Ovary (tissue), 9 donors: ENCODE results near the gene TRIO. TPM values are rescaled to one million over a fixed set of nuclear protein-coding genes. Genes with fewer than 3 reads are reported as not detected.

Experiments used
- DNase-seq, 5 donors: peaks; one replicate each; pipeline ENCODE4 v3.0.0-alpha.2; 2019 to 2020
- H3K27ac ChIP-seq, 2 donors: fragments of 200-600 bp; one replicate each; pipeline versions ENCODE4 v1.5.1 to v1.8.0; 2019 to 2022
- H3K27me3 ChIP-seq: fragments of 200-600 bp; one replicate; pipeline ENCODE4 v1.8.0; 2022
- H3K36me3 ChIP-seq: fragments of 200-600 bp; sonication (generic); one replicate; pipeline ENCODE4 v1.5.1; 2019
- H3K4me1 ChIP-seq: one replicate; pipeline ENCODE4 v1.8.1; 2013; ENCODE audit warnings: mild to moderate bottlenecking, moderate library complexity; ENCODE audit not compliant: insufficient read depth
- H3K4me3 ChIP-seq: fragments of 200-600 bp; sonication (generic); one replicate; pipeline ENCODE4 v1.5.1; 2017
- H3K9me3 ChIP-seq, 2 donors: fragments of 200-600 bp in 1 of 2; sonication (generic) in 1 of 2; one replicate each; pipeline versions ENCODE4 v1.5.1 to v1.8.1; 2013 to 2019; ENCODE audit warnings: mild to moderate bottlenecking in 1 of 2, moderate library complexity in 1 of 2
- EP300 ChIP-seq: sonication (generic); formaldehyde crosslinking; IDR thresholded peaks from one replicate; pipeline ENCODE4 v1.6.1; 2017; ENCODE audit warnings: antibody characterized with exemption
- POLR2A ChIP-seq: fragments of 450-650 bp; IDR thresholded peaks from one replicate; pipeline ENCODE4 v1.6.1; 2017; ENCODE audit warnings: antibody characterized with exemption, mild to moderate bottlenecking, moderate library complexity
- WGBS, 3 donors: extraction: QIAGEN DNeasy Blood & Tissue Kit in 1 of 3; methylation state at CpG; one replicate each; pipeline versions ENCODE4 v1.1.5 to v1.1.7; 2013 to 2017; 5-methylcytosine and 5-hydroxymethylcytosine counted together
- intact Hi-C, 4 donors: fragments of 100-400 bp; cut with DNase I; formaldehyde crosslinking; loops; one replicate each; pipeline versions ENCODE4 v1.11.0 to v1.15.1; 2022 to 2023
- polyA plus RNA-seq, 2 donors: library from polyadenylated mRNA; stranded (reverse); fragments of 200-250 nt in 1 of 2; fragments of 350-450 nt in 1 of 2; fragmentation: Illumina TruSeq in 1 of 2; extraction: RNeasy Lipid Tissue Mini Kit (QIAGEN cat#74804) in 1 of 2; gene quantifications; one replicate each; pipeline ENCODE4 v1.2.3, GENCODE V29; 2013 to 2014
- total RNA-seq, 7 donors: library from RNA; depleted of rRNA in 2 of 7; stranded (reverse); fragments of >200 nt in 2 of 7; fragmentation: NEBNext Ultra II Directional in 3 of 7; extraction: Animal tissue kit (Norgen Biotek cat#: 25700) in 3 of 7; gene quantifications; one replicate each; pipeline versions ENCODE4 v1.1.0 to v1.2.4, GENCODE V29; 2016 to 2023
- TF ChIP-seq, protein P1 (sequence below), 3 donors: fragments of 450-650 bp in 2 of 3; fragments of 200-600 bp in 1 of 3; IDR thresholded peaks; one replicate each; pipeline versions ENCODE4 v1.5.1 to v1.8.0; 2016 to 2022; ENCODE audit warnings: antibody characterized with exemption in 3 of 3, mild to moderate bottlenecking in 1 of 3
- donor health status: DM: no; HTN: no; CAD: no; lungs with moderate emphysema.
- donor health status: DM: no; HTN: no; CAD: no.
- donor health status: Bipolar disorder and iron deficiency.
- donor health status: DM: yes; HTN: yes; CAD: no.
- donor health status: DM: no; HTN: no; CAD: no.
- donor health status: DM: yes; HTN: yes; CAD: no.

Gene TRIO
- total and polyA plus RNA-seq, 9 donors: 58.4 to 268 (median 125) TPM

- H3K36me3 ChIP-seq: no peaks in the 10 kb centered on the region
- intact Hi-C loops: no loop called here
- WGBS, 3 donors: 83 to 84% (median 84%) methylated on average over 3 of the region's 3 CpGs
Observed at GRCh38 chr5:14465776-14466175, 322.6 kb downstream of the TRIO start.

GRCh38 chr5:14467251-14467650, 324.1 kb downstream of the TRIO start:
- WGBS, 3 donors: 91 to 97% (median 94%) methylated on average over 8 of the region's 8 CpGs
- no peak for TF ChIP-seq EP300
- TF ChIP-seq POLR2A: no peak
- TF ChIP-seq, protein P1, sequence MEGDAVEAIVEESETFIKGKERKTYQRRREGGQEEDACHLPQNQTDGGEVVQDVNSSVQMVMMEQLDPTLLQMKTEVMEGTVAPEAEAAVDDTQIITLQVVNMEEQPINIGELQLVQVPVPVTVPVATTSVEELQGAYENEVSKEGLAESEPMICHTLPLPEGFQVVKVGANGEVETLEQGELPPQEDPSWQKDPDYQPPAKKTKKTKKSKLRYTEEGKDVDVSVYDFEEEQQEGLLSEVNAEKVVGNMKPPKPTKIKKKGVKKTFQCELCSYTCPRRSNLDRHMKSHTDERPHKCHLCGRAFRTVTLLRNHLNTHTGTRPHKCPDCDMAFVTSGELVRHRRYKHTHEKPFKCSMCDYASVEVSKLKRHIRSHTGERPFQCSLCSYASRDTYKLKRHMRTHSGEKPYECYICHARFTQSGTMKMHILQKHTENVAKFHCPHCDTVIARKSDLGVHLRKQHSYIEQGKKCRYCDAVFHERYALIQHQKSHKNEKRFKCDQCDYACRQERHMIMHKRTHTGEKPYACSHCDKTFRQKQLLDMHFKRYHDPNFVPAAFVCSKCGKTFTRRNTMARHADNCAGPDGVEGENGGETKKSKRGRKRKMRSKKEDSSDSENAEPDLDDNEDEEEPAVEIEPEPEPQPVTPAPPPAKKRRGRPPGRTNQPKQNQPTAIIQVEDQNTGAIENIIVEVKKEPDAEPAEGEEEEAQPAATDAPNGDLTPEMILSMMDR (IDR thresholded peaks at IDR 0.05): no peak
- Histone ChIP-seq H3K36me3 (no peaks in the 10 kb centered on the region), H3K4me1 (no peaks in the 10 kb centered on the region), H3K27me3 (no peaks in the 10 kb centered on the region), H3K9me3 (no peaks in the 10 kb centered on the region), H3K27ac (no peak overlapping the region), H3K4me3 (no peak overlapping the region)
- intact Hi-C loops: no loop called here
- DNase-seq: no peak

More at GRCh38 chr5:14465776-14466175, 322.6 kb downstream of the TRIO start:
- H3K9me3 ChIP-seq: no peaks in the 10 kb centered on the region
- no peaks in the 10 kb centered on the region for H3K4me1 ChIP-seq
- H3K4me3 ChIP-seq: no peak overlapping the region
- no peaks in the 10 kb centered on the region for H3K27me3 ChIP-seq
- no peak for TF ChIP-seq EP300
- TF ChIP-seq, protein P1 (IDR thresholded peaks at IDR 0.05): no peak
- no peak for TF ChIP-seq POLR2A
- DNase-seq: no peak
- H3K27ac ChIP-seq: no peak overlapping the region

GRCh38 chr5:14467886-14468285, 324.7 kb downstream of the TRIO start:
- H3K36me3 ChIP-seq: no peaks in the 10 kb centered on the region

GRCh38 chr5:14469551-14470377, 326.6 kb downstream of the TRIO start:
- Histone ChIP-seq H3K36me3 (no peaks in the 10 kb centered on the region), H3K9me3 (no peaks in the 10 kb centered on the region), H3K4me1 (no peaks in the 10 kb centered on the region), H3K27ac (no peak overlapping the region), H3K27me3 (no peaks in the 10 kb centered on the region), H3K4me3 (no peak overlapping the region)
- 84 to 88% (median 86%) methylated on average over 10 of the region's 10 CpGs for WGBS, 3 donors
- DNase-seq: no peak
- intact Hi-C loops: no loop called here
- TF ChIP-seq EP300 (no peak), POLR2A (no peak)
- TF ChIP-seq, protein P1 (IDR thresholded peaks at IDR 0.05): no peak

More at GRCh38 chr5:14467886-14468285, 324.7 kb downstream of the TRIO start:
- WGBS, 3 donors: 71 to 86% (median 79%) methylated on average over 5 of the region's 5 CpGs
- no peaks in the 10 kb centered on the region for H3K9me3 ChIP-seq
- TF ChIP-seq EP300 (no peak), POLR2A (no peak)
- TF ChIP-seq, protein P1 (IDR thresholded peaks at IDR 0.05): no peak
- H3K4me1 ChIP-seq: no peaks in the 10 kb centered on the region
- H3K4me3 ChIP-seq: no peak overlapping the region
- no peak overlapping the region for H3K27ac ChIP-seq
- intact Hi-C loops: no loop called here
- no peaks in the 10 kb centered on the region for H3K27me3 ChIP-seq
- no peak for DNase-seq
